Duodenal mucosa (tissue), 2 donors: ENCODE data around the gene CDK5RAP3.
"Not testable (repeated sequence)": the region's sequence is repeated elsewhere in the genome, so short reads cannot be mapped to it uniquely, and the experiment has no call there.

Experiments used
- H3K27ac ChIP-seq: one replicate; pipeline ENCODE4 v1.7.0; 2013; ENCODE audit warnings: low read depth, low read length
- H3K27me3 ChIP-seq, 2 donors: one replicate each; pipeline ENCODE4 v1.7.0; 2013; ENCODE audit warnings: low read length in 2 of 2, control low read depth in 1 of 2; ENCODE audit not compliant: insufficient read depth in 2 of 2, control insufficient read depth in 1 of 2
- H3K36me3 ChIP-seq, 2 donors: one replicate each; pipeline ENCODE4 v1.7.0; 2013; ENCODE audit warnings: low read length in 2 of 2, control low read depth in 1 of 2; ENCODE audit not compliant: insufficient read depth in 2 of 2, control insufficient read depth in 1 of 2
- H3K4me1 ChIP-seq, 2 donors: one replicate each; pipeline ENCODE4 v1.7.0; 2013; ENCODE audit warnings: low read length in 2 of 2, control low read depth in 1 of 2; ENCODE audit not compliant: insufficient read depth in 2 of 2, control insufficient read depth in 1 of 2
- H3K4me3 ChIP-seq, 2 donors: one replicate each; pipeline ENCODE4 v1.7.0; 2013; ENCODE audit warnings: low read length in 2 of 2, low read depth in 1 of 2
- H3K9ac ChIP-seq, 2 donors: one replicate each; pipeline ENCODE4 v1.7.0; 2013; ENCODE audit warnings: low read length in 2 of 2, low read depth in 1 of 2
- H3K9me3 ChIP-seq, 2 donors: one replicate each; pipeline ENCODE4 v1.7.0; 2013; ENCODE audit warnings: low read length in 2 of 2, control low read depth in 1 of 2; ENCODE audit not compliant: control insufficient read depth in 1 of 2

Gene CDK5RAP3

GRCh38 chr17:47986520-47986919 is 15.6 kb downstream of the CDK5RAP3 start:
- no peak overlapping the region for H3K9ac ChIP-seq
- peaks cover 6 to 21% of the 10 kb centered on the region in 2 donors for H3K36me3 ChIP-seq
- no peaks in the 10 kb centered on the region for H3K9me3 ChIP-seq
- H3K27me3 ChIP-seq = no peaks in the 10 kb centered on the region
- no peak overlapping the region for H3K4me3 ChIP-seq
- peaks cover 4 to 15% of the 10 kb centered on the region in 2 donors for H3K4me1 ChIP-seq
- no peak overlapping the region for H3K27ac ChIP-seq

- H3K4me3 ChIP-seq = no peak overlapping the region
- H3K27me3 ChIP-seq = no peaks in the 10 kb centered on the region
- H3K9ac ChIP-seq = no peak overlapping the region
- H3K9me3 ChIP-seq = no peaks in the 10 kb centered on the region
- H3K27ac ChIP-seq = no peak overlapping the region
- peaks cover 0 to 13% of the 10 kb centered on the region in 2 donors for H3K36me3 ChIP-seq
- H3K4me1 ChIP-seq = peaks cover 0 to 14% of the 10 kb centered on the region in 2 donors
These were observed 16.4 kb downstream of the CDK5RAP3 start for GRCh38 chr17:47987240-47987835.

GRCh38 chr17:47988445-47988844 is 17.5 kb downstream of the CDK5RAP3 start:
- not testable (repeated sequence) for H3K27ac ChIP-seq, H3K9me3 ChIP-seq, H3K27me3 ChIP-seq, H3K4me1 ChIP-seq, H3K36me3 ChIP-seq, H3K4me3 ChIP-seq, H3K9ac ChIP-seq

- Histone ChIP-seq H3K9ac (no peak overlapping the region), H3K27me3 (no peaks in the 10 kb centered on the region), H3K4me3 (no peak overlapping the region), H3K27ac (no peak overlapping the region), H3K36me3 (peaks cover 0 to 3% of the 10 kb centered on the region in 2 donors), H3K9me3 (no peaks in the 10 kb centered on the region), H3K4me1 (peaks cover 0 to 5% of the 10 kb centered on the region in 2 donors)
These were observed 18.2 kb downstream of the CDK5RAP3 start for GRCh38 chr17:47989159-47989558.

- no peak overlapping the region for H3K9ac ChIP-seq
- no peaks in the 10 kb centered on the region for H3K9me3 ChIP-seq
- H3K27me3 ChIP-seq = no peaks in the 10 kb centered on the region
- H3K4me1 ChIP-seq = peaks cover 0 to 5% of the 10 kb centered on the region in 2 donors
- H3K36me3 ChIP-seq = no peaks in the 10 kb centered on the region
- H3K4me3 ChIP-seq = no peak overlapping the region
- no peak overlapping the region for H3K27ac ChIP-seq
These were observed 18.8 kb downstream of the CDK5RAP3 start for GRCh38 chr17:47989700-47990099.

GRCh38 chr17:47990962-47991731 is 20.2 kb downstream of the CDK5RAP3 start:
- H3K4me1 ChIP-seq = peaks cover 0 to 5% of the 10 kb centered on the region in 2 donors
- no peak overlapping the region for H3K4me3 ChIP-seq
- H3K27me3 ChIP-seq = peaks cover 0 to 3% of the 10 kb centered on the region in 2 donors
- no peak overlapping the region for H3K9ac ChIP-seq
- H3K27ac ChIP-seq = no peak overlapping the region
- H3K36me3 ChIP-seq = no peaks in the 10 kb centered on the region
- H3K9me3 ChIP-seq = no peaks in the 10 kb centered on the region

GRCh38 chr17:47992216-47992615 is 21.3 kb downstream of the CDK5RAP3 start:
- peaks cover 0 to 5% of the 10 kb centered on the region in 2 donors for H3K4me1 ChIP-seq
- H3K9ac ChIP-seq = no peak overlapping the region
- no peak overlapping the region for H3K4me3 ChIP-seq
- no peaks in the 10 kb centered on the region for H3K36me3 ChIP-seq
- H3K27ac ChIP-seq = no peak overlapping the region
- H3K9me3 ChIP-seq = no peaks in the 10 kb centered on the region
- H3K27me3 ChIP-seq = peaks cover 0 to 3% of the 10 kb centered on the region in 2 donors

GRCh38 chr17:47993031-47993564 is 22.2 kb downstream of the CDK5RAP3 start:
- Histone ChIP-seq H3K36me3 (no peaks in the 10 kb centered on the region), H3K4me1 (peaks cover 0 to 5% of the 10 kb centered on the region in 2 donors), H3K4me3 (no peak overlapping the region), H3K27ac (no peak overlapping the region), H3K9me3 (no peaks in the 10 kb centered on the region), H3K27me3 (peaks cover 0 to 3% of the 10 kb centered on the region in 2 donors), H3K9ac (no peak overlapping the region)

- peaks cover 0 to under 1% of the 10 kb centered on the region in 2 donors for H3K4me1 ChIP-seq
- H3K9ac ChIP-seq = no peak overlapping the region
- peaks cover 0 to 3% of the 10 kb centered on the region in 2 donors for H3K27me3 ChIP-seq
- H3K27ac ChIP-seq = no peak overlapping the region
- no peaks in the 10 kb centered on the region for H3K9me3 ChIP-seq
- no peaks in the 10 kb centered on the region for H3K36me3 ChIP-seq
- H3K4me3 ChIP-seq = no peak overlapping the region
These were observed 23.1 kb downstream of the CDK5RAP3 start for GRCh38 chr17:47993964-47994363.

GRCh38 chr17:47994724-47995123 is 23.8 kb downstream of the CDK5RAP3 start:
- no peak overlapping the region for H3K9ac ChIP-seq
- no peaks in the 10 kb centered on the region for H3K9me3 ChIP-seq
- no peaks in the 10 kb centered on the region for H3K4me1 ChIP-seq
- peaks cover 0 to 3% of the 10 kb centered on the region in 2 donors for H3K27me3 ChIP-seq
- H3K4me3 ChIP-seq = no peak overlapping the region
- no peaks in the 10 kb centered on the region for H3K36me3 ChIP-seq
- no peak overlapping the region for H3K27ac ChIP-seq
